ENCODE measurements around the gene GRXCR2.
"Not testable (repeated sequence)": the region's sequence is repeated elsewhere in the genome, so short reads cannot be mapped to it uniquely, and the experiment has no call there.

Gene GRXCR2

DNA sequence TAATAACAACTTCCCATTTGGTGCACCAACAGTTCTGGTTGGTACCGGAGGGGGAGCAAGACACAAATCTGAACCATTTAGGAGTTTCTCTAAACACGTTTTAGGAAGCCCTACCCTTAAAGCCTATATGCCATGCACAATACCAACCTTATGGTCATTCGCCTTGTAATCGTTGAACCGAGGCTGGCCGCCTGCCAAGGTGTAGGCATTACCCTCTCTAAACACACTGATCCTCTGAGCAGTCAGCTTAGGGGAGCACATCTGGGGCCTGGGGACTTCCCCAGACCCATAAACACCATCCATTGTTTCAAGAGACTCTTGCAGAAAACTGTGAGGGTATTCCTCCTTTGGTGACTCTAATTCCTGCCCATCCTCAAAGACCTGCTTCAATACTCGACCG, 328 bp downstream of the GRXCR2 start:
- no CpG with 5 or more reads among the region's 8 CpGs for WGBS (ENCODE audit: extremely low coverage, insufficient coverage, low lambda C conversion rate)
- H3K79me1 ChIP-seq (ENCODE audit: low read length): no peaks in the 10 kb centered on the region
- H3K9ac ChIP-seq (ENCODE audit: low read length): no peak overlapping the region
- no peaks in the 10 kb centered on the region for H3K36me3 ChIP-seq (ENCODE audit: control insufficient read depth, insufficient read depth, low read length)
- no peak overlapping the region for H3K4me3 ChIP-seq (ENCODE audit: low read length)
- H3K27ac ChIP-seq (ENCODE audit: low read depth, low read length): no peak overlapping the region
- H4K5ac ChIP-seq (ENCODE audit: low read length): no peak overlapping the region
- no peak overlapping the region for H2BK5ac ChIP-seq (ENCODE audit: low read length)
- H2BK120ac ChIP-seq (ENCODE audit: low read depth, low read length): no peak overlapping the region
- H3K79me2 ChIP-seq (ENCODE audit: control insufficient read depth, insufficient read depth, low read length): no peaks in the 10 kb centered on the region
- H4K8ac ChIP-seq (ENCODE audit: low read depth, low read length): no peak overlapping the region
- no peak for DNase-seq
- no peak overlapping the region for H3K4me2 ChIP-seq (ENCODE audit: low read length)
- H3K4me1 ChIP-seq (ENCODE audit: control insufficient read depth, low read depth, low read length): no peaks in the 10 kb centered on the region
- no peak overlapping the region for H3K18ac ChIP-seq (ENCODE audit: low read length)
- H3K23ac ChIP-seq (ENCODE audit: low read length): no peak overlapping the region
- H2AK5ac ChIP-seq (ENCODE audit: low read length): no peak overlapping the region
- no peaks in the 10 kb centered on the region for H3K27me3 ChIP-seq (ENCODE audit: insufficient read depth, low read length, poor library complexity)
- H2BK15ac ChIP-seq (replicated peaks; ENCODE audit: low read depth): no peak overlapping the region
- H3K56ac ChIP-seq (ENCODE audit: low read length): no peak overlapping the region
- H3K4ac ChIP-seq (ENCODE audit: low read depth, low read length): no peak overlapping the region

DNA sequence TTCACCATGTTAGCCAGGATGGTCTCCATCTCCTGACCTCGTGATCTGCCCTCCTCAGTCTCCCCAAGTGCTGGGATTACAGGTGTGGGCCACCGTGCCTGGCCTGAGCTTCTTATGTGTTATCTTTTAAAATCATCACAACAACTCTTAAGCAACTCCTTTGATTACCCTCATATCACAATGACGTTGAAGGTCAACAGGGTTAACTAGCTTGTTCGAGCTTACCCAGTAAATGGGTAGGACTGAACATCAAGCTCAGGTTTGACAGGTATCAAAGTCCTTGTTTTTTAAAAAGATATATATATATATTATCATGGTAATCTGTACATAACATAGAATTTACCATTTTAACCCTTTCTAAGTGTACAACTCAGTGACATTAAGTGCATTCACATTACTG, 3.1 kb downstream of the GRXCR2 start:
- Histone ChIP-seq H2AK5ac (ENCODE audit: low read length) (no peak overlapping the region), H2BK15ac (replicated peaks; ENCODE audit: low read depth) (no peak overlapping the region), H3K56ac (ENCODE audit: low read length) (no peak overlapping the region), H3K27ac (ENCODE audit: low read depth, low read length) (no peak overlapping the region), H3K18ac (ENCODE audit: low read length) (no peak overlapping the region), H2BK120ac (ENCODE audit: low read depth, low read length) (no peak overlapping the region), H3K79me1 (ENCODE audit: low read length) (no peaks in the 10 kb centered on the region), H3K36me3 (ENCODE audit: control insufficient read depth, insufficient read depth, low read length) (no peaks in the 10 kb centered on the region), H4K5ac (ENCODE audit: low read length) (no peak overlapping the region), H3K79me2 (ENCODE audit: control insufficient read depth, insufficient read depth, low read length) (no peaks in the 10 kb centered on the region), H3K4me1 (ENCODE audit: control insufficient read depth, low read depth, low read length) (no peaks in the 10 kb centered on the region), H3K4me3 (ENCODE audit: low read length) (no peak overlapping the region), H3K9ac (ENCODE audit: low read length) (no peak overlapping the region), H3K4me2 (ENCODE audit: low read length) (no peak overlapping the region), H4K8ac (ENCODE audit: low read depth, low read length) (no peak overlapping the region), H3K23ac (ENCODE audit: low read length) (no peak overlapping the region), H3K4ac (ENCODE audit: low read depth, low read length) (no peak overlapping the region), H3K27me3 (ENCODE audit: insufficient read depth, low read length, poor library complexity) (no peaks in the 10 kb centered on the region), H2BK5ac (ENCODE audit: low read length) (no peak overlapping the region)
- no peak for DNase-seq
- no CpG with 5 or more reads among the region's 4 CpGs for WGBS (ENCODE audit: extremely low coverage, insufficient coverage, low lambda C conversion rate)

- Histone ChIP-seq H2BK120ac (ENCODE audit: low read depth, low read length) (no peak overlapping the region), H3K79me1 (ENCODE audit: low read length) (no peaks in the 10 kb centered on the region), H3K27ac (ENCODE audit: low read depth, low read length) (no peak overlapping the region), H4K5ac (ENCODE audit: low read length) (no peak overlapping the region), H3K9ac (ENCODE audit: low read length) (no peak overlapping the region), H4K8ac (ENCODE audit: low read depth, low read length) (no peak overlapping the region), H2AK5ac (ENCODE audit: low read length) (no peak overlapping the region), H3K4me3 (ENCODE audit: low read length) (no peak overlapping the region), H3K56ac (ENCODE audit: low read length) (no peak overlapping the region), H2BK15ac (replicated peaks; ENCODE audit: low read depth) (no peak overlapping the region), H2BK5ac (ENCODE audit: low read length) (no peak overlapping the region), H3K4me2 (ENCODE audit: low read length) (no peak overlapping the region), H3K18ac (ENCODE audit: low read length) (no peak overlapping the region), H3K4me1 (ENCODE audit: control insufficient read depth, low read depth, low read length) (no peaks in the 10 kb centered on the region), H3K23ac (ENCODE audit: low read length) (no peak overlapping the region), H3K79me2 (ENCODE audit: control insufficient read depth, insufficient read depth, low read length) (no peaks in the 10 kb centered on the region), H3K4ac (ENCODE audit: low read depth, low read length) (no peak overlapping the region), H3K36me3 (ENCODE audit: control insufficient read depth, insufficient read depth, low read length) (no peaks in the 10 kb centered on the region), H3K27me3 (ENCODE audit: insufficient read depth, low read length, poor library complexity) (no peaks in the 10 kb centered on the region)
- no peak for DNase-seq
- no CpG with 5 or more reads among the region's 1 CpG for WGBS (ENCODE audit: extremely low coverage, insufficient coverage, low lambda C conversion rate)
Measured at GRCh38 chr5:145867806-145868205, 5.0 kb downstream of the GRXCR2 start.

DNA sequence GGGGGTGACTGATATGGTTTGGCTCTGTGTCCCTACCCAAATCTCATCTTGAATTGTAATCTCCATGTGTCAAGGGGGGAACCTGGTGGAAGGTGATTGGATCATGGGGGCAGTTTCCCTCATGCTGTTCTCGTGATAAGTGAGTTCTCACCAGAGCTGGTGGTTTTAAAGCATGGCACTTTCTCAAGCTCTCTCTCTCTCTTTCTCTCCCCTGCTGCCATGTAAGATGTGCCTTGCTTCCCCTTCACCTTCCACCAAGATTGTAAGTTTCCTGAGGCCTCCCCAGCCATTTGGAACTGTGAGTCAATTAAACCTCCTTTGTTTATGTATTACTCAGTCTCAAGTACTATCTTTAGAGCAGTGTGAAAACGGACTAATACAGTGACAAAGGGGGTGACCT, 8.4 kb downstream of the GRXCR2 start:
- no CpG with 5 or more reads among the region's 2 CpGs for WGBS (ENCODE audit: extremely low coverage, insufficient coverage, low lambda C conversion rate)
- not testable (repeated sequence) for H3K4me2 ChIP-seq (ENCODE audit: low read length); H2BK15ac ChIP-seq (replicated peaks; ENCODE audit: low read depth); H3K18ac ChIP-seq (ENCODE audit: low read length); DNase-seq; H3K27ac ChIP-seq (ENCODE audit: low read depth, low read length); H3K9ac ChIP-seq (ENCODE audit: low read length); H4K8ac ChIP-seq (ENCODE audit: low read depth, low read length); H3K23ac ChIP-seq (ENCODE audit: low read length); H2BK120ac ChIP-seq (ENCODE audit: low read depth, low read length); H3K79me2 ChIP-seq (ENCODE audit: control insufficient read depth, insufficient read depth, low read length); H3K36me3 ChIP-seq (ENCODE audit: control insufficient read depth, insufficient read depth, low read length); H3K79me1 ChIP-seq (ENCODE audit: low read length); H3K56ac ChIP-seq (ENCODE audit: low read length); H2AK5ac ChIP-seq (ENCODE audit: low read length); H3K4ac ChIP-seq (ENCODE audit: low read depth, low read length); H3K4me1 ChIP-seq (ENCODE audit: control insufficient read depth, low read depth, low read length); H3K4me3 ChIP-seq (ENCODE audit: low read length); H2BK5ac ChIP-seq (ENCODE audit: low read length); H3K27me3 ChIP-seq (ENCODE audit: insufficient read depth, low read length, poor library complexity); H4K5ac ChIP-seq (ENCODE audit: low read length)

- Histone ChIP-seq H3K18ac (ENCODE audit: low read length) (no peak overlapping the region), H2BK15ac (replicated peaks; ENCODE audit: low read depth) (no peak overlapping the region), H3K4me1 (ENCODE audit: control insufficient read depth, low read depth, low read length) (no peaks in the 10 kb centered on the region), H4K8ac (ENCODE audit: low read depth, low read length) (no peak overlapping the region), H3K36me3 (ENCODE audit: control insufficient read depth, insufficient read depth, low read length) (no peaks in the 10 kb centered on the region), H3K4me2 (ENCODE audit: low read length) (no peak overlapping the region), H2AK5ac (ENCODE audit: low read length) (no peak overlapping the region), H2BK120ac (ENCODE audit: low read depth, low read length) (no peak overlapping the region), H3K27me3 (ENCODE audit: insufficient read depth, low read length, poor library complexity) (no peaks in the 10 kb centered on the region), H3K27ac (ENCODE audit: low read depth, low read length) (no peak overlapping the region), H3K79me2 (ENCODE audit: control insufficient read depth, insufficient read depth, low read length) (no peaks in the 10 kb centered on the region), H3K79me1 (ENCODE audit: low read length) (no peaks in the 10 kb centered on the region), H3K9ac (ENCODE audit: low read length) (no peak overlapping the region), H3K23ac (ENCODE audit: low read length) (no peak overlapping the region), H4K5ac (ENCODE audit: low read length) (no peak overlapping the region), H3K4ac (ENCODE audit: low read depth, low read length) (no peak overlapping the region), H2BK5ac (ENCODE audit: low read length) (no peak overlapping the region), H3K4me3 (ENCODE audit: low read length) (no peak overlapping the region), H3K56ac (ENCODE audit: low read length) (no peak overlapping the region)
- no peak for DNase-seq
- no CpG with 5 or more reads among the region's 3 CpGs for WGBS (ENCODE audit: extremely low coverage, insufficient coverage, low lambda C conversion rate)
Measured at GRCh38 chr5:145863003-145863402, 9.8 kb downstream of the GRXCR2 start.

GRCh38 chr5:145859897-145860296, 12.9 kb downstream of the GRXCR2 start:
- WGBS (ENCODE audit: extremely low coverage, insufficient coverage, low lambda C conversion rate): no CpG with 5 or more reads among the region's 3 CpGs
- H4K5ac ChIP-seq (ENCODE audit: low read length): no peak overlapping the region
- no peaks in the 10 kb centered on the region for H3K79me1 ChIP-seq (ENCODE audit: low read length)
- no peak overlapping the region for H3K9ac ChIP-seq (ENCODE audit: low read length)
- no peak overlapping the region for H2AK5ac ChIP-seq (ENCODE audit: low read length)
- no peak overlapping the region for H2BK5ac ChIP-seq (ENCODE audit: low read length)
- H3K23ac ChIP-seq (ENCODE audit: low read length): no peak overlapping the region
- no peak overlapping the region for H3K27ac ChIP-seq (ENCODE audit: low read depth, low read length)
- no peak overlapping the region for H3K18ac ChIP-seq (ENCODE audit: low read length)
- peak; percentile 25 for DNase-seq
- no peaks in the 10 kb centered on the region for H3K36me3 ChIP-seq (ENCODE audit: control insufficient read depth, insufficient read depth, low read length)
- H3K27me3 ChIP-seq (ENCODE audit: insufficient read depth, low read length, poor library complexity): no peaks in the 10 kb centered on the region
- H3K79me2 ChIP-seq (ENCODE audit: control insufficient read depth, insufficient read depth, low read length): no peaks in the 10 kb centered on the region
- no peak overlapping the region for H3K4me3 ChIP-seq (ENCODE audit: low read length)
- H2BK15ac ChIP-seq (replicated peaks; ENCODE audit: low read depth): no peak overlapping the region
- H3K4me2 ChIP-seq (ENCODE audit: low read length): no peak overlapping the region
- H4K8ac ChIP-seq (ENCODE audit: low read depth, low read length): no peak overlapping the region
- H3K4me1 ChIP-seq (ENCODE audit: control insufficient read depth, low read depth, low read length): peaks cover 6% of the 10 kb centered on the region
- H3K56ac ChIP-seq (ENCODE audit: low read length): no peak overlapping the region
- no peak overlapping the region for H3K4ac ChIP-seq (ENCODE audit: low read depth, low read length)
- H2BK120ac ChIP-seq (ENCODE audit: low read depth, low read length): no peak overlapping the region
